Stimulated activated naive CD4-positive, alpha-beta T cell treated with Interleukin-2 at 50 U/mL for 16 hours (primary cell): ENCODE measurements around the gene PTPN4.
"Not testable (repeated sequence)": the region's sequence is repeated elsewhere in the genome, so short reads cannot be mapped to it uniquely, and the experiment has no call there.

Source experiments
- DNase-seq: peaks from one replicate; lab custom pipeline; 2025; lab: John Stamatoyannopoulos, UW

The PTPN4 gene

GRCh38 chr2:120014226-120014980 is 254.7 kb downstream of the PTPN4 start:
- DNase-seq = no peak

- no peak for DNase-seq
These were observed 257.1 kb downstream of the PTPN4 start for GRCh38 chr2:120016800-120017199.

GRCh38 chr2:120017201-120017600 is 257.5 kb downstream of the PTPN4 start:
- no peak for DNase-seq

- DNase-seq = no peak
These were observed 258.8 kb downstream of the PTPN4 start for GRCh38 chr2:120018549-120018948.

GRCh38 chr2:120020554-120020953 is 260.8 kb downstream of the PTPN4 start:
- DNase-seq = no peak

- not testable (repeated sequence) for DNase-seq
These were observed 262.8 kb downstream of the PTPN4 start for GRCh38 chr2:120022505-120022904.

- no peak for DNase-seq
These were observed 267.2 kb downstream of the PTPN4 start for GRCh38 chr2:120026890-120027289.

- DNase-seq = no peak
These were observed 269.1 kb downstream of the PTPN4 start for GRCh38 chr2:120028795-120029194.

GRCh38 chr2:120029672-120030640 is 270.2 kb downstream of the PTPN4 start:
- no peak for DNase-seq

GRCh38 chr2:120032297-120032696 is 272.6 kb downstream of the PTPN4 start:
- no peak for DNase-seq
